Body of pancreas (tissue), 4 donors: ENCODE measurements around the gene SMIM24.

Experiments used
- CTCF ChIP-seq, 7 experiments: fragments of 450-650 bp in 4 of 7; fragments of 200-600 bp in 3 of 7; sonication (generic) in 3 of 7; IDR thresholded peaks; one replicate each; pipeline ENCODE4 v1.5.1; 2016 to 2019; ENCODE audit warnings: antibody characterized with exemption in 7 of 7
- POLR2A ChIP-seq, 3 donors: fragments of 450-650 bp; IDR thresholded peaks; one replicate each; pipeline ENCODE4 v1.6.1; 2016; ENCODE audit warnings: antibody characterized with exemption in 3 of 3, mild to moderate bottlenecking in 2 of 3

DNA sequence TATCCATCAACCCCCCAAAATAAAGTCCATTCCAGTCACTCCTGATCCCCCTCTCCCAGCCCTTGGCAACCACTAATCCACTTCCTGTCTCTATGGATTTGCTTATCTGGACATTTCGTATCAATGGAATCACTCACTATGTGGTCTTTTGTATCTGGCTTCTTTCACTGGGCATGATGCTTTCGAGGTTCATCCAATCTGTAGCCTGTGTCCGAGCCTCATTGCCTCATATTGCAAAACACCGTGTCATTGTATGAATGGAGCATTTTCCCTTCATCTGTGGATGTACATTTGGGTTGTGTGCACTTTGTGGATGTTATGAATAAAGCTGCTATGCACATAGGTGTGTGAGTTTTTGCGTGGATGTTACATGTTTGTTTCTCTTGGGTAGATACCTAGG lies 24.4 kb upstream of the SMIM24 start:
- TF ChIP-seq CTCF (IDR thresholded peaks at IDR 0.05): no peak
- no peak for TF ChIP-seq POLR2A (IDR thresholded peaks at IDR 0.05)
